OCI-LY1 (cell line): ENCODE data around the gene ROBO1.
A peak's percentile ranks its signal among the peaks of the same experiment; 100 is the strongest.

Source experiments
- H2AFZ ChIP-seq: fragments of 200-600 bp; sonication (generic), shearing (Covaris generic); 2 replicates; pipeline ENCODE4 v1.6.0; 2014; ENCODE audit warnings: antibody characterized with exemption, mild to moderate bottlenecking, low read length
- H3F3A ChIP-seq: fragments of 200-600 bp; sonication (generic), shearing (Covaris generic); 2 replicates; pipeline ENCODE4 v1.6.0; 2014; ENCODE audit warnings: mild to moderate bottlenecking, antibody characterized with exemption, low read length, moderate library complexity; ENCODE audit not compliant: insufficient read depth
- H3K27ac ChIP-seq: fragments of 200-600 bp; sonication (generic); 2 replicates; pipeline ENCODE4 v1.5.1; 2014; ENCODE audit warnings: low read length, mixed run types, mild to moderate bottlenecking, low read depth; ENCODE audit not compliant: poor library complexity, severe bottlenecking
- H3K27me3 ChIP-seq: fragments of 200-600 bp; sonication (generic); 2 replicates; pipeline ENCODE4 v1.6.0; 2014; ENCODE audit warnings: antibody characterized with exemption, mild to moderate bottlenecking, low read length, moderate library complexity; ENCODE audit not compliant: insufficient read depth
- H3K36me3 ChIP-seq: fragments of 200-600 bp; sonication (generic); 2 replicates; pipeline ENCODE4 v1.6.1; 2014; ENCODE audit warnings: mild to moderate bottlenecking, antibody characterized with exemption, low read length, moderate library complexity, mixed read lengths; ENCODE audit not compliant: insufficient read depth
- H3K4me1 ChIP-seq: fragments of 200-600 bp; sonication (generic); 2 replicates; pipeline ENCODE4 v1.5.1; 2014; ENCODE audit warnings: mild to moderate bottlenecking, low read length, moderate library complexity; ENCODE audit not compliant: insufficient read depth, severe bottlenecking
- H3K4me2 ChIP-seq: fragments of 200-600 bp; sonication (generic), shearing (Covaris generic); 2 replicates; pipeline ENCODE4 v1.6.1; 2014; ENCODE audit warnings: low read length
- H3K4me3 ChIP-seq: fragments of 200-600 bp; sonication (generic); 2 replicates; pipeline ENCODE4 v1.5.1; 2014; ENCODE audit warnings: low read length, low read depth, mild to moderate bottlenecking, mixed read lengths; ENCODE audit not compliant: poor library complexity, severe bottlenecking
- H3K79me2 ChIP-seq: fragments of 200-600 bp; shearing (Covaris generic); 2 replicates; pipeline ENCODE4 v1.6.1; 2016; ENCODE audit warnings: mixed run types, low read length, mixed read lengths; ENCODE audit not compliant: insufficient read depth
- H3K9ac ChIP-seq: fragments of 200-600 bp; sonication (generic), shearing (Covaris generic); 2 replicates; pipeline ENCODE4 v1.6.1; 2014; ENCODE audit warnings: mild to moderate bottlenecking, low read length, mixed read lengths
- H3K9me2 ChIP-seq: fragments of 200-600 bp; sonication (generic), shearing (Covaris generic); 2 replicates; pipeline ENCODE4 v1.6.1; 2014; ENCODE audit warnings: low read depth, mild to moderate bottlenecking, low read length, mixed read lengths
- H3K9me3 ChIP-seq: fragments of 200-600 bp; shearing (Covaris generic); 2 replicates; pipeline ENCODE4 v1.6.1; 2014; ENCODE audit warnings: low read length, mixed read lengths
- H4K20me1 ChIP-seq: fragments of 200-600 bp; sonication (generic), shearing (Covaris generic); 2 replicates; pipeline ENCODE4 v1.6.0; 2016; ENCODE audit warnings: mild to moderate bottlenecking, low read length; ENCODE audit not compliant: insufficient read depth
- CTCF ChIP-seq: fragments of 200-600 bp; sonication (generic), shearing (Covaris generic); IDR thresholded peaks from 2 replicates; pipeline ENCODE4 v1.5.1; 2017; ENCODE audit warnings: mild to moderate bottlenecking, antibody characterized with exemption, low read length, moderate library complexity, mixed read lengths
- EZH2 ChIP-seq: fragments of 200-600 bp; sonication (generic), shearing (Covaris generic); IDR thresholded peaks from 2 replicates; pipeline ENCODE4 v1.8.0; 2017; ENCODE audit warnings: borderline replicate concordance, mixed run types, mild to moderate bottlenecking, antibody characterized with exemption, low read length, moderate library complexity, mixed read lengths

The ROBO1 gene

GRCh38 chr3:79094654-79095053, 673.1 kb downstream of the ROBO1 start:
- no peak overlapping the region for H3K4me3 ChIP-seq
- H3K79me2 ChIP-seq = no peaks in the 10 kb centered on the region
- H3K9me2 ChIP-seq = no peaks in the 10 kb centered on the region
- no peak overlapping the region for H3K4me2 ChIP-seq
- no peak overlapping the region for H3K9ac ChIP-seq
- no peaks in the 10 kb centered on the region for H3K36me3 ChIP-seq
- no peaks in the 10 kb centered on the region for H3K4me1 ChIP-seq
- no peak overlapping the region for H3K27ac ChIP-seq
- no peaks in the 10 kb centered on the region for H3K9me3 ChIP-seq
- TF ChIP-seq CTCF = no peak
- TF ChIP-seq EZH2 = no peak
- no peak overlapping the region for H2AFZ ChIP-seq
- no peaks in the 10 kb centered on the region for H3F3A ChIP-seq
- no peaks in the 10 kb centered on the region for H4K20me1 ChIP-seq
- H3K27me3 ChIP-seq = no peaks in the 10 kb centered on the region

- no peaks in the 10 kb centered on the region for H3K9me2 ChIP-seq
- H4K20me1 ChIP-seq = no peaks in the 10 kb centered on the region
- TF ChIP-seq EZH2 = no peak
- TF ChIP-seq CTCF = peak; percentile 59
- no peaks in the 10 kb centered on the region for H3F3A ChIP-seq
- H3K27me3 ChIP-seq = no peaks in the 10 kb centered on the region
- H3K4me2 ChIP-seq = no peak overlapping the region
- H2AFZ ChIP-seq = no peak overlapping the region
- H3K79me2 ChIP-seq = no peaks in the 10 kb centered on the region
- no peak overlapping the region for H3K27ac ChIP-seq
- no peaks in the 10 kb centered on the region for H3K4me1 ChIP-seq
- H3K9me3 ChIP-seq = no peaks in the 10 kb centered on the region
- H3K36me3 ChIP-seq = no peaks in the 10 kb centered on the region
- H3K9ac ChIP-seq = no peak overlapping the region
- H3K4me3 ChIP-seq = no peak overlapping the region
Measured at GRCh38 chr3:79086514-79086913, 681.3 kb downstream of the ROBO1 start.

- Histone ChIP-seq H3K36me3 (no peaks in the 10 kb centered on the region), H3F3A (no peaks in the 10 kb centered on the region), H3K79me2 (no peaks in the 10 kb centered on the region), H3K9me3 (no peaks in the 10 kb centered on the region), H2AFZ (no peak overlapping the region), H3K27me3 (no peaks in the 10 kb centered on the region), H3K4me1 (no peaks in the 10 kb centered on the region), H3K9ac (no peak overlapping the region), H3K9me2 (no peaks in the 10 kb centered on the region), H3K27ac (no peak overlapping the region), H3K4me2 (no peak overlapping the region), H4K20me1 (no peaks in the 10 kb centered on the region), H3K4me3 (no peak overlapping the region)
- TF ChIP-seq CTCF (no peak), EZH2 (no peak)
Measured at GRCh38 chr3:79085171-79085570, 682.6 kb downstream of the ROBO1 start.
